DOHH2 (cell line): Measurements from ENCODE around the gene KL.

Experiments used
- CTCF ChIP-seq: fragments of 200-600 bp; sonication (generic); IDR thresholded peaks from one replicate; pipeline ENCODE4 v1.5.1; 2014; ENCODE audit warnings: antibody characterized with exemption, mild to moderate bottlenecking, low read depth, low read length; ENCODE audit not compliant: poor library complexity, severe bottlenecking
- EZH2phosphoT487 ChIP-seq: fragments of 200-600 bp; sonication (generic); IDR thresholded peaks from 2 replicates; pipeline ENCODE4 v1.6.1; 2017; ENCODE audit warnings: borderline replicate concordance, mild to moderate bottlenecking, antibody characterized with exemption, low read length, moderate library complexity, mixed read lengths

GRCh38 chr13:33053397-33054066, 37.3 kb downstream of the KL start:
- TF ChIP-seq CTCF (no peak), EZH2phosphoT487 (no peak)
